Endothelial cell of umbilical vein (primary cell): ENCODE data around the gene COLEC11. TPM values are rescaled to one million over a fixed set of nuclear protein-coding genes. Genes with fewer than 3 reads are reported as not detected.

Source experiments
- BruUV-seq: library from RNA; stranded (reverse); fragments of 400-500 nt; replicated peaks from 2 replicates; lab custom pipeline; 2021; lab: Mats Ljungman, UMichigan
- CTCF ChIA-PET: fragments of 300-600, 350-600 bp; sonication (Branson Sonifier 250); formaldehyde crosslinking; loops from one replicate; lab custom pipeline; 2021; ENCODE audit warnings: antibody characterized with exemption, inconsistent platforms; lab: Charles Lee
- POLR2A ChIA-PET: fragments of 300-600, 350-600 bp; sonication (Branson Sonifier 250); formaldehyde crosslinking; loops from one replicate; lab custom pipeline; 2021; ENCODE audit warnings: antibody characterized with exemption, inconsistent platforms; lab: Charles Lee
- DNase-seq: peaks from one replicate; pipeline ENCODE4 v3.0.0-alpha.2; 2011; ENCODE audit warnings: low read depth, low spot score
- FAIRE-seq: peaks from 2 replicates; lab custom pipeline; 2011; peaks lifted over from hg19 to GRCh38; lab: Jason Lieb, UNC
- H2AFZ ChIP-seq: 2 replicates; pipeline ENCODE4 v1.6.0; 2012; ENCODE audit warnings: low read depth, low read length, control low read depth, inconsistent platforms
- H3K27ac ChIP-seq: 2 replicates; pipeline ENCODE4 v1.5.1; 2011; ENCODE audit warnings: low read depth, mild to moderate bottlenecking, control low read depth, low read length, moderate library complexity; ENCODE audit not compliant: insufficient read depth
- H3K27me3 ChIP-seq, 2 experiments: 2 replicates each; pipeline versions ENCODE4 v1.6.0 to v1.6.1; 2011; ENCODE audit warnings: low read length in 2 of 2, mixed read lengths in 1 of 2; ENCODE audit not compliant: control insufficient read depth in 2 of 2, insufficient read depth in 2 of 2
- H3K36me3 ChIP-seq, 2 experiments: 2 replicates in 1 of 2; 3 replicates in 1 of 2; pipeline ENCODE4 v1.5.1; 2011; ENCODE audit warnings: low read length in 2 of 2, mild to moderate bottlenecking in 1 of 2, moderate library complexity in 1 of 2; ENCODE audit not compliant: control insufficient read depth in 2 of 2, insufficient read depth in 2 of 2; ENCODE audit errors: extremely low read depth in 1 of 2
- H3K4me1 ChIP-seq: 3 replicates; pipeline ENCODE4 v1.5.1; 2011; ENCODE audit warnings: mild to moderate bottlenecking, low read length; ENCODE audit not compliant: control insufficient read depth, insufficient read depth; ENCODE audit errors: extremely low read depth
- H3K4me2 ChIP-seq: 2 replicates; pipeline ENCODE4 v1.6.1; 2011; ENCODE audit warnings: low read length, control low read depth, mixed read lengths; ENCODE audit not compliant: insufficient read depth
- H3K4me3 ChIP-seq, 3 experiments: fragments of 200-600 bp in 1 of 3; sonication (generic), shearing (Covaris generic) in 1 of 3; replicated peaks in 1 of 3; 2 replicates each; pipeline ENCODE4 v1.5.1; 2011 to 2016; ENCODE audit warnings: control low read depth in 3 of 3, low read length in 3 of 3, mild to moderate bottlenecking in 2 of 3, inconsistent platforms in 1 of 3, low read depth in 1 of 3, moderate library complexity in 1 of 3; ENCODE audit not compliant: insufficient read depth in 1 of 3
- H3K79me2 ChIP-seq: 2 replicates; pipeline ENCODE4 v1.6.0; 2012; ENCODE audit warnings: low read length, inconsistent platforms; ENCODE audit not compliant: control insufficient read depth, insufficient read depth
- H3K9ac ChIP-seq: replicated peaks from 2 replicates; pipeline ENCODE3; 2011; ENCODE audit warnings: low read length, control low read depth; ENCODE audit not compliant: insufficient read depth; ENCODE audit errors: extremely low read depth
- H3K9me1 ChIP-seq: replicated peaks from 3 replicates; pipeline ENCODE4 v1.6.0; 2011; ENCODE audit warnings: mild to moderate bottlenecking, low read length; ENCODE audit not compliant: control insufficient read depth, insufficient read depth; ENCODE audit errors: extremely low read depth
- H3K9me3 ChIP-seq: replicated peaks from 2 replicates; pipeline ENCODE4 v1.5.1; 2012; ENCODE audit warnings: low read length, inconsistent platforms; ENCODE audit not compliant: control insufficient read depth, insufficient read depth
- H4K20me1 ChIP-seq: replicated peaks from 2 replicates; pipeline ENCODE3; 2011; ENCODE audit warnings: mild to moderate bottlenecking, low read length; ENCODE audit not compliant: control insufficient read depth, insufficient read depth; ENCODE audit errors: extremely low read depth
- EZH2 ChIP-seq: IDR thresholded peaks from 2 replicates; pipeline ENCODE4 v1.6.1; 2012; ENCODE audit warnings: borderline replicate concordance, low read depth, mild to moderate bottlenecking, moderate library complexity, low read length, inconsistent platforms; ENCODE audit not compliant: severe bottlenecking
- FOS ChIP-seq: IDR thresholded peaks from 2 replicates; pipeline ENCODE4 v1.6.1; 2011; ENCODE audit warnings: mild to moderate bottlenecking, low read length, moderate library complexity, borderline replicate concordance; ENCODE audit not compliant: insufficient read depth
- GATA2 ChIP-seq: IDR thresholded peaks from 2 replicates; pipeline ENCODE4 v1.7.0; 2011; ENCODE audit warnings: low read depth, mild to moderate bottlenecking, moderate library complexity, mixed read lengths, low read length; ENCODE audit not compliant: insufficient read length, insufficient read depth
- JUN ChIP-seq: IDR thresholded peaks from 2 replicates; pipeline ENCODE4 v1.6.1; 2011; ENCODE audit warnings: borderline replicate concordance, low read depth; ENCODE audit not compliant: insufficient read length, insufficient read depth
- MAX ChIP-seq: IDR thresholded peaks from 2 replicates; pipeline ENCODE4 v1.6.1; 2011; ENCODE audit not compliant: insufficient read depth, insufficient read length
- MYC ChIP-seq: IDR thresholded peaks from one replicate; pipeline ENCODE4 v1.6.1; 2011; ENCODE audit warnings: mild to moderate bottlenecking, low read depth, low read length
- POLR2A ChIP-seq: IDR thresholded peaks from 2 replicates; pipeline ENCODE4 v1.6.1; 2012; ENCODE audit warnings: low read depth, mild to moderate bottlenecking, control low read depth, low read length
- POLR2AphosphoS5 ChIP-seq: IDR thresholded peaks from 2 replicates; pipeline ENCODE4 v1.6.1; 2012; ENCODE audit warnings: low read depth, mild to moderate bottlenecking, control low read depth, low read length, moderate library complexity; ENCODE audit not compliant: insufficient read depth
- dilution Hi-C: fragments of 300-500 bp; cut with MboI; formaldehyde crosslinking; loops from one replicate; pipeline ENCODE4 v1.15.0; 2019; ENCODE audit warnings: low sequenced_read_pairs; ENCODE audit not compliant: extremely low pct_ligation_motif_present
- intact Hi-C: fragments of 100-400 bp; cut with micrococcal nuclease; formaldehyde crosslinking; loops from one replicate; pipeline ENCODE4 v1.10.0; 2022
- polyA plus RNA-seq, 4 experiments: library from polyadenylated mRNA; depleted of rRNA in 3 of 4; stranded (reverse) in 3 of 4; unstranded in 1 of 4; fragments of >200 nt; gene quantifications; 2 replicates each; pipeline versions ENCODE4 v1.2.1 to v1.2.3, GENCODE V29; 2011 to 2012; ENCODE audit warnings: missing spikeins in 1 of 4
- total RNA-seq: library from RNA; stranded (reverse); gene quantifications from 2 replicates; pipeline ENCODE4 v1.2.3, GENCODE V29; 2021
- TF ChIP-seq, protein P1 (sequence below), 2 donors: IDR thresholded peaks; 1 replicate in 1 of 2; 2 replicates in 1 of 2; pipeline ENCODE4 v1.5.1; 2011; ENCODE audit warnings: low read length in 2 of 2, mild to moderate bottlenecking in 2 of 2, moderate library complexity in 2 of 2, control low read depth in 1 of 2, inconsistent platforms in 1 of 2, low read depth in 1 of 2; ENCODE audit not compliant: insufficient read depth in 1 of 2; ENCODE audit errors: extremely low read depth in 1 of 2

COLEC11 gene
- total and polyA plus RNA-seq, 2 donors (not counting 3 experiments of a cell fraction or from before 2014, with no cell fraction given) = 0.15 TPM; not detected in 1

DNA sequence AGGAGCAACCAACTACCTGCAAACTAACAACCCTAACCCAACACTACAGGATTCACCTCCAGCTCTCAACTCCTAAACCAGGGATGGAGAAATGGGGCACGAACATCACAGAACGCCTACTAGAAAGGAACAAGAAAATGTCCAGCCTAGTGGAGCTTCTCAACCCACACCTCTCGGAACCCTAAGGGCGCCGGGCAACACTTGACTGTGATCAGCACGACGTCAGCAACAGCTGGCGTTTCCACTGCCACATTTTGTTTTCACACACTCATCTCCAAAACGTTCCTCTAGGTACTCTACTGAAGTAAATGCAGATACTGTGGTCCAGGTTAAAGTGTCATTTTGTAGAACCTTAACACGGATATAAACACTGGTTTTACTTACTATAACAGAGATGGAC, 41.0 kb upstream of the COLEC11 start:
- Histone ChIP-seq H4K20me1 (no peaks in the 10 kb centered on the region), H3K4me3 (no peak overlapping the region), H3K9ac (no peak overlapping the region), H3K4me2 (no peak overlapping the region), H3K27ac (no peak overlapping the region), H3K27me3 (no peaks in the 10 kb centered on the region), H3K79me2 (peaks cover 32% of the 10 kb centered on the region), H3K9me3 (no peaks in the 10 kb centered on the region), H3K9me1 (no peaks in the 10 kb centered on the region), H3K36me3 (peaks cover 30 to 31% of the 10 kb centered on the region in 2 experiments), H2AFZ (no peak overlapping the region), H3K4me1 (peaks cover 12% of the 10 kb centered on the region)
- FAIRE-seq (no peak), DNase-seq (no peak)
- ChIA-PET POLR2A (no interaction called here), CTCF (no interaction called here)
- dilution Hi-C loops (no loop called here), intact Hi-C loops (no loop called here)
- no TSS peak for BruUV-seq
- TF ChIP-seq GATA2 (no peak), MAX (no peak), JUN (no peak), FOS (no peak), POLR2AphosphoS5 (no peak), POLR2A (no peak), EZH2 (no peak), MYC (no peak)
- TF ChIP-seq, protein P1, sequence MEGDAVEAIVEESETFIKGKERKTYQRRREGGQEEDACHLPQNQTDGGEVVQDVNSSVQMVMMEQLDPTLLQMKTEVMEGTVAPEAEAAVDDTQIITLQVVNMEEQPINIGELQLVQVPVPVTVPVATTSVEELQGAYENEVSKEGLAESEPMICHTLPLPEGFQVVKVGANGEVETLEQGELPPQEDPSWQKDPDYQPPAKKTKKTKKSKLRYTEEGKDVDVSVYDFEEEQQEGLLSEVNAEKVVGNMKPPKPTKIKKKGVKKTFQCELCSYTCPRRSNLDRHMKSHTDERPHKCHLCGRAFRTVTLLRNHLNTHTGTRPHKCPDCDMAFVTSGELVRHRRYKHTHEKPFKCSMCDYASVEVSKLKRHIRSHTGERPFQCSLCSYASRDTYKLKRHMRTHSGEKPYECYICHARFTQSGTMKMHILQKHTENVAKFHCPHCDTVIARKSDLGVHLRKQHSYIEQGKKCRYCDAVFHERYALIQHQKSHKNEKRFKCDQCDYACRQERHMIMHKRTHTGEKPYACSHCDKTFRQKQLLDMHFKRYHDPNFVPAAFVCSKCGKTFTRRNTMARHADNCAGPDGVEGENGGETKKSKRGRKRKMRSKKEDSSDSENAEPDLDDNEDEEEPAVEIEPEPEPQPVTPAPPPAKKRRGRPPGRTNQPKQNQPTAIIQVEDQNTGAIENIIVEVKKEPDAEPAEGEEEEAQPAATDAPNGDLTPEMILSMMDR (IDR thresholded peaks at IDR 0.05; ENCODE audit: extremely low read depth in 1 of 2, insufficient read depth in 1 of 2, low read depth in 1 of 2, low read length in 2 of 2) = no peak
